Endothelial cell of umbilical vein (primary cell): Measurements from ENCODE around the gene CTBS.

Experiments used
- EZH2 ChIP-seq: IDR thresholded peaks from 2 replicates; pipeline ENCODE4 v1.6.1; 2012; ENCODE audit warnings: borderline replicate concordance, low read depth, mild to moderate bottlenecking, moderate library complexity, low read length, inconsistent platforms; ENCODE audit not compliant: severe bottlenecking
- JUN ChIP-seq: IDR thresholded peaks from 2 replicates; pipeline ENCODE4 v1.6.1; 2011; ENCODE audit warnings: borderline replicate concordance, low read depth; ENCODE audit not compliant: insufficient read length, insufficient read depth
- MYC ChIP-seq: IDR thresholded peaks from one replicate; pipeline ENCODE4 v1.6.1; 2011; ENCODE audit warnings: mild to moderate bottlenecking, low read depth, low read length
- POLR2A ChIP-seq: IDR thresholded peaks from 2 replicates; pipeline ENCODE4 v1.6.1; 2012; ENCODE audit warnings: low read depth, mild to moderate bottlenecking, control low read depth, low read length
- POLR2AphosphoS5 ChIP-seq: IDR thresholded peaks from 2 replicates; pipeline ENCODE4 v1.6.1; 2012; ENCODE audit warnings: low read depth, mild to moderate bottlenecking, control low read depth, low read length, moderate library complexity; ENCODE audit not compliant: insufficient read depth
- TF ChIP-seq, protein P1 (sequence below), 2 donors: IDR thresholded peaks; 1 replicate in 1 of 2; 2 replicates in 1 of 2; pipeline ENCODE4 v1.5.1; 2011; ENCODE audit warnings: low read length in 2 of 2, mild to moderate bottlenecking in 2 of 2, moderate library complexity in 2 of 2, control low read depth in 1 of 2, inconsistent platforms in 1 of 2, low read depth in 1 of 2; ENCODE audit not compliant: insufficient read depth in 1 of 2; ENCODE audit errors: extremely low read depth in 1 of 2
- TF ChIP-seq, protein P2 (sequence below): IDR thresholded peaks from 2 replicates; pipeline ENCODE4 v1.6.1; 2011; ENCODE audit not compliant: insufficient read depth, insufficient read length

DNA sequence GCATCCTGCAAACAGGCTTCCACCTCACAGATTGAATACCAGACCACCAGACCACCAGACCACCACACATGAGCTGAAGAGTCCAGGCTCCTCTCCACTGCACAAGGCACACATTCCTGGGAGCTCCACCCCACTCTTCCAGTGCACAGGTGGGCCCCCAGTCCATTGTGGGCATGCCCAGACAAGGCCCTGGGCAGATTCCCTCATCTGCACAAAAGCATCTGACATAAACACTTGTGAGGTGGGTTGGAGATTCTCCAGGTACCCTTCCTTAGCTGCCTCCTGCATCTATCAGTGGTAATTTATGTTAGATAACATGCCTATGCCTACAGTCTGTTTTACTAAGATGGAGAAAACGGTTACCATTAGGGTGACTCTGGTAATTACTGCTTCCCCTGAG is 11.6 kb upstream of the CTBS start:
- no peak for TF ChIP-seq POLR2A
- TF ChIP-seq, protein P1, sequence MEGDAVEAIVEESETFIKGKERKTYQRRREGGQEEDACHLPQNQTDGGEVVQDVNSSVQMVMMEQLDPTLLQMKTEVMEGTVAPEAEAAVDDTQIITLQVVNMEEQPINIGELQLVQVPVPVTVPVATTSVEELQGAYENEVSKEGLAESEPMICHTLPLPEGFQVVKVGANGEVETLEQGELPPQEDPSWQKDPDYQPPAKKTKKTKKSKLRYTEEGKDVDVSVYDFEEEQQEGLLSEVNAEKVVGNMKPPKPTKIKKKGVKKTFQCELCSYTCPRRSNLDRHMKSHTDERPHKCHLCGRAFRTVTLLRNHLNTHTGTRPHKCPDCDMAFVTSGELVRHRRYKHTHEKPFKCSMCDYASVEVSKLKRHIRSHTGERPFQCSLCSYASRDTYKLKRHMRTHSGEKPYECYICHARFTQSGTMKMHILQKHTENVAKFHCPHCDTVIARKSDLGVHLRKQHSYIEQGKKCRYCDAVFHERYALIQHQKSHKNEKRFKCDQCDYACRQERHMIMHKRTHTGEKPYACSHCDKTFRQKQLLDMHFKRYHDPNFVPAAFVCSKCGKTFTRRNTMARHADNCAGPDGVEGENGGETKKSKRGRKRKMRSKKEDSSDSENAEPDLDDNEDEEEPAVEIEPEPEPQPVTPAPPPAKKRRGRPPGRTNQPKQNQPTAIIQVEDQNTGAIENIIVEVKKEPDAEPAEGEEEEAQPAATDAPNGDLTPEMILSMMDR (IDR thresholded peaks at IDR 0.05; ENCODE audit: extremely low read depth in 1 of 2, insufficient read depth in 1 of 2, low read depth in 1 of 2, low read length in 2 of 2) = no peak
- no peak for TF ChIP-seq MYC
- TF ChIP-seq, protein P2, sequence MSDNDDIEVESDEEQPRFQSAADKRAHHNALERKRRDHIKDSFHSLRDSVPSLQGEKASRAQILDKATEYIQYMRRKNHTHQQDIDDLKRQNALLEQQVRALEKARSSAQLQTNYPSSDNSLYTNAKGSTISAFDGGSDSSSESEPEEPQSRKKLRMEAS = no peak
- no peak for TF ChIP-seq EZH2
- TF ChIP-seq JUN = no peak
- TF ChIP-seq POLR2AphosphoS5 = no peak
